Activated CD8-positive, alpha-beta memory T cell treated with anti-CD3 and anti-CD28 coated beads for 24 hours (primary cell): ENCODE data around the gene BHMT2.

Experiments
- DNase-seq: peaks from one replicate; pipeline ENCODE4 v3.0.0-alpha.2; 2020

BHMT2 gene

GRCh38 chr5:79069488-79070349 lies at the start of gene BHMT2, which contains the start of gene DMGDH:
BHMT2 (plus strand) TSS chr5:79069767; CDS start chr5:79069783, 16 bp downstream.
DMGDH (minus strand) TSS chr5:79069674; CDS start chr5:79069620, 54 bp downstream.
- DNase-seq = no peak

GRCh38 chr5:79020861-79021561 lies 48.6 kb upstream of the BHMT2 start:
- peak; percentile 63 for DNase-seq

GRCh38 chr5:79021753-79022152 lies 47.8 kb upstream of the BHMT2 start:
- DNase-seq = no peak

GRCh38 chr5:79022771-79023170 lies 46.8 kb upstream of the BHMT2 start:
- no peak for DNase-seq

GRCh38 chr5:79023348-79023747 lies 46.2 kb upstream of the BHMT2 start:
- DNase-seq = no peak

- DNase-seq = no peak
Measured at GRCh38 chr5:79023947-79024346, 45.6 kb upstream of the BHMT2 start.

GRCh38 chr5:79025054-79025472 lies 44.5 kb upstream of the BHMT2 start:
- DNase-seq = peak; percentile 72

GRCh38 chr5:79030663-79031484 lies 38.7 kb upstream of the BHMT2 start:
- no peak for DNase-seq

- DNase-seq = no peak
Measured at GRCh38 chr5:79031485-79031867, 38.1 kb upstream of the BHMT2 start.

- no peak for DNase-seq
Measured at GRCh38 chr5:79032031-79032695, 37.4 kb upstream of the BHMT2 start.

GRCh38 chr5:79032782-79033181 lies 36.8 kb upstream of the BHMT2 start:
- DNase-seq = no peak

- DNase-seq = no peak
Measured at GRCh38 chr5:79035237-79035636, 34.3 kb upstream of the BHMT2 start.

- no peak for DNase-seq
Measured at GRCh38 chr5:79036769-79037168, 32.8 kb upstream of the BHMT2 start.

GRCh38 chr5:79042188-79042587 lies 27.4 kb upstream of the BHMT2 start:
- no peak for DNase-seq

- no peak for DNase-seq
Measured at GRCh38 chr5:79047199-79047598, 22.4 kb upstream of the BHMT2 start.

- no peak for DNase-seq
Measured at GRCh38 chr5:79048437-79048836, 21.1 kb upstream of the BHMT2 start.

- DNase-seq = no peak
Measured at GRCh38 chr5:79050498-79050897, 19.1 kb upstream of the BHMT2 start.

GRCh38 chr5:79053321-79053720 lies 16.2 kb upstream of the BHMT2 start:
- DNase-seq = no peak

- no peak for DNase-seq
Measured at GRCh38 chr5:79055017-79055416, 14.6 kb upstream of the BHMT2 start.

GRCh38 chr5:79056847-79057246 lies 12.7 kb upstream of the BHMT2 start:
- DNase-seq = no peak

- no peak for DNase-seq
Measured at GRCh38 chr5:79059674-79060073, 9.9 kb upstream of the BHMT2 start.

GRCh38 chr5:79062436-79062835 lies 7.1 kb upstream of the BHMT2 start:
- no peak for DNase-seq

- DNase-seq = no peak
Measured at GRCh38 chr5:79070350-79070667, 742 bp downstream of the BHMT2 start.
